Suprapubic skin (tissue), 4 donors: ENCODE data around the gene CLP1.
A peak's percentile ranks its signal among the peaks of the same experiment; 100 is the strongest.

Experiments used
- CTCF ChIP-seq, 2 donors: fragments of 200-600 bp in 1 of 2; fragments of 450-650 bp in 1 of 2; sonication (generic) in 1 of 2; IDR thresholded peaks; one replicate each; pipeline ENCODE4 v1.5.1; 2016 to 2019; ENCODE audit warnings: antibody characterized with exemption in 2 of 2, mild to moderate bottlenecking in 1 of 2, moderate library complexity in 1 of 2
- POLR2A ChIP-seq, 2 donors: fragments of 450-650 bp; IDR thresholded peaks; one replicate each; pipeline ENCODE4 v1.6.1; 2017; ENCODE audit warnings: antibody characterized with exemption in 2 of 2, mild to moderate bottlenecking in 2 of 2, moderate library complexity in 2 of 2
- POLR2AphosphoS5 ChIP-seq, 3 donors: sonication (generic); formaldehyde crosslinking; IDR thresholded peaks; one replicate each; pipeline ENCODE4 v1.6.1; 2017; ENCODE audit warnings: antibody characterized with exemption in 3 of 3

GRCh38 chr11:57644748-57645688 lies 12.5 kb upstream of the CLP1 start:
- TF ChIP-seq CTCF (IDR thresholded peaks at IDR 0.05): peak; percentile 26 to 91
- TF ChIP-seq POLR2A (IDR thresholded peaks at IDR 0.05): no peak
- TF ChIP-seq POLR2AphosphoS5 (IDR thresholded peaks at IDR 0.05): no peak
